HG02938 (cell line): ENCODE results near the gene EVA1B.

Experiments used
- ATAC-seq: cut with Tn5 transposase; IDR thresholded peaks from one replicate; pipeline ENCODE4 v1.9.1; 2021; ENCODE audit warnings: mild to moderate bottlenecking, moderate library complexity; ENCODE audit not compliant: unreplicated experiment

EVA1B gene

GRCh38 chr1:36346741-36347370, 23.4 kb upstream of the EVA1B start:
- no peak for ATAC-seq

- no peak for ATAC-seq
Measured at GRCh38 chr1:36345353-36345752, 21.9 kb upstream of the EVA1B start.

- ATAC-seq: no peak
Measured at GRCh38 chr1:36344395-36344680, 20.9 kb upstream of the EVA1B start.

- no peak for ATAC-seq
Measured at GRCh38 chr1:36343651-36344394, 20.4 kb upstream of the EVA1B start.

GRCh38 chr1:36342426-36343185, 19.2 kb upstream of the EVA1B start:
- ATAC-seq: no peak

GRCh38 chr1:36341626-36342320, 18.3 kb upstream of the EVA1B start:
- ATAC-seq: no peak

- ATAC-seq: no peak
Measured at GRCh38 chr1:36339615-36340014, 16.2 kb upstream of the EVA1B start.

GRCh38 chr1:36339215-36339614, 15.8 kb upstream of the EVA1B start:
- no peak for ATAC-seq

GRCh38 chr1:36337830-36338229, 14.4 kb upstream of the EVA1B start:
- no peak for ATAC-seq

- ATAC-seq: no peak
Measured at GRCh38 chr1:36330940-36331339, 7.5 kb upstream of the EVA1B start.

GRCh38 chr1:36329817-36330216, 6.4 kb upstream of the EVA1B start:
- no peak for ATAC-seq

- ATAC-seq: no peak
Measured at GRCh38 chr1:36328713-36329112, 5.3 kb upstream of the EVA1B start.

GRCh38 chr1:36328088-36328480, 4.6 kb upstream of the EVA1B start:
- ATAC-seq: no peak

GRCh38 chr1:36327421-36328087, 4.1 kb upstream of the EVA1B start:
- no peak for ATAC-seq

- ATAC-seq: no peak
Measured at GRCh38 chr1:36326499-36326898, 3.1 kb upstream of the EVA1B start.

- ATAC-seq: no peak
Measured at GRCh38 chr1:36324353-36324703, 883 bp upstream of the EVA1B start.

GRCh38 chr1:36322786-36323635, 434 bp downstream of the EVA1B start:
- no peak for ATAC-seq

- ATAC-seq: no peak
Measured at GRCh38 chr1:36322041-36322785, 1.2 kb downstream of the EVA1B start.

GRCh38 chr1:36321119-36321951, 2.1 kb downstream of the EVA1B start:
- ATAC-seq: no peak
